Measurements from ENCODE around the gene RCOR1.
"Not testable (repeated sequence)": the region's sequence is repeated elsewhere in the genome, so short reads cannot be mapped to it uniquely, and the experiment has no call there.

RCOR1 gene

DNA sequence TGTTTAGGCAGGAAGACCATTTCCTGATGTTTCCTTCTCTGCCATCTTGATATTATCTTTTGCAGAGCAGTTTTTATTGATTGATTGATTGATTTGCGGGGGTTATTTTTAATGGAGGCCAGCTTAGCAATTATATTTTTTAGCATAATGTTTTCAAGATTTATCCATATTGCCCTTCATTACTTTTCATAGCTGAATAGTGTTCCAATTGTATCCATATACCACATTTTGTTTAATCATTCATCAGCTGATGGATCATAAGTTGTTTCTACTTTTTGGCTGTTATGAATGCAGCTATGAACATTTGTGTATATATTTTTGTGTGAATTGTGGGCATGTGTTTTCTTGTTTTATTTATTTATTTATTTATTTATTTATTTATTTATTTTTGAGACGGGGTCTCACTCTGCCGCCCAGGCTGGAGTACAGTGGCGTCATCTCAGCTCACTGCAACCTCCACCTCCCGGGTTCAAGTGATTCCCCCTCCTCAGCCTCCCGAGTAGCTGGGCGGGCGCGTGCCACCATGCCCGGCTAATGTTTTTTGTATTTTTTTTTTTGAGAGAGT, 20.9 kb upstream of the RCOR1 start:
- no peak for DNase-seq

DNA sequence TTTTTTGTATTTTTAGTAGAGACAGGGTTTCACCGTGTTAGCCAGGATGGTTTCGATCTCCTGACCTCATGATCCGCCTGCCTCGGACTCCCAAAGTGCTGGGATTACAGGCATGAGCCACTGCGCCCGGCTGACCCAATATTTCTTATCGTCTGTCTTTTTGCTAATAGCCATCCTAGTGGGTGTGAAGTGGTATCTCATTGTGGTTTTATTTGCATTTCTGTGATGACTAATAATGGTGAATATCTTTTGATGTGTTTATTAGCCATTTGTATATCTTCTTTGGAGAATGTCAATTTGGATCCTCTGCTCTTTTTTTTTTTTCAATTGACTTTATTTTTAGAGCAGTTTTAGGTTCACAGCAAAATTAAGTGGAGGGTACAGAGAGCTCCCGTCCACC, 19.3 kb upstream of the RCOR1 start:
- DNase-seq, result not testable (repeated sequence)

DNA sequence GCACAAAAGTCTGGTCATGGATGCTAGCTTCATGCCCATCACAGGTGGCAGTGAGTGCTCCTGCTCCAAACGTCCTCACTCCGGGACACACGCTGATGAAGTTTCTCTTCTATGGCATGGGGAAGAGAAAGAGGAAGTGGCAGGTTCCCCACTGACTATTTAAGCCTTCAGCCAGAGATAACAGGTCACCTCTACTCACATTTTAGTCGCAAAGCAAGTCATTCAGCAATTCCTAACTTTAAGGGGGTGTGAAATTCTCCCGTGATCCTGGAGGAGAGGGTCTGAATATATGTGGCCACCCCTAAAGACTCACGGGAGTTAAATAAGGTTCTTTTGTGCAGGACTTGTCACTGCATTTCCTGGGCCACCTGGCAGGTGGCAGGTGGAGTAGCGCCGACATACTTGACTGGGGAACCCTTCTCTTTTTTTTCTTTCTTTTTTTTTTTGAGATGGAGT, 18.8 kb upstream of the RCOR1 start:
- DNase-seq, result no peak

DNA sequence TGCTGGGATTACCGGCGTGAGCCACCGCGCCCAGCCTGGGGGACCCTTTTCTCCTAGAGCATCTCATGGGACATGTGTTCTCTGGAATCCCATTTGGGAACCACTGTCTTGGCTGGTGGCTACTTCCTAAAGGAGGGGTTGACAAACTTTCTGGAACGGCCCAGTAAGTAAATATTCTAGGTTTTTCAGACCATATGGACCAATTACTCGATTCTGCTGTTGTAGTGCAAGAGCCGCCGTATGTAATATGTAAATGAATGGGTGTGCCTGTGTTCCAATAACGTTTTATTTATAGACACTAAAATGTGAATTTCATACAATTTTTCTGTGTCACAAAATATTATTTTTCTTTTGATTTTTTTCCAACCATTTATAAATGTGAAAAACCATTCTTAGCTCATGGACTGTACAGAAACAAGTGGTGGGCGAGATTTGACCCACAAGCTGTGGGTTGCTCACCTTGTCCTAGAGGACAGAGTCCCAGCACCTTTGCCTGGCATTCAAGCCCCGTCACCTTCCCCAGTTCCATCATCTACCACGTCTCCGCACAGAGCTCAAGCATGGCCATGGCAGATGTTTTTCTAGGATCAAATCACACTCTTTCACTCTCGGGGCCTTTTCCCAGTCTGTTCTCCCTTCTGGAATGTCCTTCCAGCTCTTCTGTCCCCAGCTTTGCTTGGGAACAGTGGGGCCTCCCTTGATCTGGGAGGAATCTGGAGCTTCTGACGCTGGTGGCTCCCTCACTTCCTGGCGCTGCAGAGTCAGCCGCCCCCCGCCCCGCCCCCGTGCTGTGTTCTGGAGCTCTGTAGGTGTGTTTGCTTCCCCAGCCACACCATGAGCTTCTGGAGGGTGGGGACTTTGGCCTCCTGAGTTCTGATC, 17.9 kb upstream of the RCOR1 start:
- DNase-seq, result no peak

DNA sequence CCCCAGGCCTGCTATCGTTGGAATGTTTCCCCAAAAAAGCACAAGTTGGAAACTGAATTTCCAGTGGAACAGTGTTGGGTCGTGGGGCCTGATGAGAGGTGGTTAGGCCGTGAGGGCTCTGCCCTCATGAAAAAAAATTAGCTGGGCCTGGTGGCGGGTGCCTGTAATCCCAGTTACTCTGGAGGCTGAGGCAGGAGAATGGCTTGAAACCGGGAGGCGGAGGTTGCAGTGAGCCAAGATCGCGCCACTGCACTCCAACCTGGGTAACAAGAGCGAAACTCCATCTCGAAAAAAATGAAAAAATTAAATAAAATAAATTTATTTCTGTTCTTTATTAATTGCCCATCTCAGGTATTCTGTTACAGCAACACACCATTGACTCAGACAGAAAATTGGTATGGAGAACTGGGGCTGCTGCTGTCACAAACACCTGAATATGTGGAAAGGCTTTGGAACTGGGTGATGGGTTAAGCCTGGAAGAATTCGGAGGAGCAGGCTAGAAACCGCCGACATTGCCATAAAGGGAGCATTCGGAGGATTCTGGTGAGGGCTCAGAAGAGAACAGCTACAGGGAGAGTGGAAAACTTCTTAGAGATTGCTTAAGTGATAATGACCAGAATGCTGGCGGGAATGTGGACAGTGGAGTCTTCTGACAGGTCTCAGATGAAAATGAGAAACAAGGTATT, 17.1 kb upstream of the RCOR1 start:
- DNase-seq, result no peak

DNA sequence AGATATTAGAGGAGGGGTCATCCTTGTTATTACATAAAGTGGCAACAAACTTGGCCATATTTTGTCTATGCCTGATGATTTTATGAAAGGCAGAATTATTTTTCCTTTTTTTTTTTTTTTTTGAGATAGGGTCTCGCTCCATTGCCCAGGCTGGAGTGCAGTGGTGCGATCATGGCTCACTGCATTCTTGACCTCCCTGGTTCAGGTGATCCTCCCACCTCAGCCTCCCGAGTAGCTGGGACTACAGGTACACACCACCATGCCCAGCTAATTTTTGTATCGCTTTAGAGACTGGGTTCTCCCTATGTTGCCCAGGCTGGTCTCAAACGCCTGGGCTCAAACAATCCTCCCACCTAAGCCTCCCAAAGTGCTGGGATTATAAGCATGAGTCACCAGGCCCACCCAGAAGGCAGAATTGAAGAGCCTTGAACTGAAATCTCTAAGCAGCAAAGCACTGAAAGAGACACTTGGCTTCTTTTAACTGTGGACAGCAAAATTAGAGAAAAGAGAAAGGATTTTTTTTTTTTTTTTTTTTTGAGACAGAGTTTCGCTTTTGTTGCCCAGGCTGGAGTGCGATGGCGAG, 16.5 kb upstream of the RCOR1 start:
- DNase-seq, result not testable (repeated sequence)

DNA sequence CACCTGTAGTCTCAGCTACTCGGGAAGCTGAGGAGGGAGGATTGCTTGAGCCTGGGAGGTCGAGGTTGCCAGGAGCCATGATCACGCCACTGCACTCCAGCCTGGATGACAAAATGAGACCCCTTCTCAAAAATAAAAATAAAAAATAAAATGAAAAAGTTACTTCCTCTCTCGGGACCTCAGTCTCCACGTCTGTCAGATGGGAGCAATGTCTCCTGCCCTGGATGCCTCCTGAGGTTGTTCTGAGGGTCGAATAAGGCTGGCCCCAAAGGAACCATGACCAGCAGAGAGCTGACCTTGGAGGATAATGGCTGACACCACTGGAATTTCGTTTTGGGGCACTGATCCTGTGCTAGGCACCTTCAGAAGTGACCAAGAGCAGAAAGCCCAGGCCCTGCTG, 13.6 kb upstream of the RCOR1 start:
- DNase-seq, result no peak

DNA sequence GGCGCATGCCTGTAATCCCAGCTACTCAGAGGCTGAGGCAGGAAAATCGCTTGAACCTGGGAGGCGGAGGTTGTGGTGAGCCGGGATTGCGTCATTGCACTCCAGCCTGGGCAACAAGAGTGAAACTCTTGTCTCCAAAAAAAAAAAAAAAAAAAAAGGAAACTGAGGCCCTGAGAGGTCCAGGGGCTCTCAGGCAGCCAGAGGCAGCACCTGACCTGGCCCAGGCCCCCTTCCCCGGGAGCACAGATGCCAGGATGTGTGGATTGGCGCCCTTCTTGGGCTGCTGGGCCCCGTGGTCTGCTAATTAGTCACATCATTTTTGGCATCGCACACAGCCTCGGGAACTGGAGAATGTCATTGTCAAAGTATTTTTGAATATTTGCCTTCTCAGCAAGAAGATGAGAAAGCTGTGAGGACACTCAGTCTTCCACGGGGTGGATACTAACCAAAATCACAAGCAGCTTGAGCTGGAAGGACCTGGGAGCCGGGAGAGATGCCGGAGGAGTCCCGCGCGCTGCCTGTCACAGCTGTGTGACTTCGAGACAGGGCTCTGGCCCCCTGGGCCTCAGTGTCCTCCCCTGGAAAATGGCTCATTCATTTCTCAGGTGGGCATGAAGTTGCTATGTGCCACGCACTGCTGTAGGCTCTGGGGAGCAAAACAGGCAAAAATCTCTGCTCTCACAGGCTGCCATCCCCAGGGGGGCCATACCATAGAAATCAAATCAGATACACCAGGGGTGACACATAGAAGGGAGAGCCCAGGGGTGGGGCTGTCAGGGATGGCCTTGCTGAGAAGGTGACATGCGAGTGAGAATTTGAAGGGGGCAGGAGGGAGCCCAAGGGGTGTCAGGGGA, 12.5 kb upstream of the RCOR1 start:
- no peak for DNase-seq

DNA sequence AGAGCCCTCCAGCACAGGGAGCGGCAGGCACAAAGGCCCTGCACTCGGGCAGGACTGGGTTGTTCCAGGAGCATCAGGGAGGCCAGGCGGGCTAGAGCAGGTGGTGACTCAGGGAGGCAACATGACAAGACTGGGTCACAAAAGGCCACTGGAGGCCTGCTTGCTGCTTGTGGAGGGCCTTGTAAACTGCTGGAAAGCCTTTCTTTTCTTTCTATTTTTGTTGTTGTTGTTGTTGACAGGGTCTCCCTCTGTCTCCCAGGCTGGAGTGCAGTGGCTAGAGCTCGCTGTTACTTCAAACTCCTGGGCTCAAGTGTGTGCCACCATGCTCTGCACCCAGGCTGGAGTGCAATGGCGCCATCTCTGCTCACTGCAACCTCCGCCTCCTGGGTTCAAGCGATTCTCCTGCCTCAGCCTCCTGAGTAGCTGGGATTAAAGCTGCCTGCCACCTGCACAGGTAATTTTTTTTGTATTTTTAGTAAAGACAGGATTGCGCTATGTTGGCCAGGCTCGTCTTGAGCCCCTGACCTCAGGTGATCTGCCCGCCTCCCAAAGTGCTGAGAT, 11.8 kb upstream of the RCOR1 start:
- no peak for DNase-seq

DNA sequence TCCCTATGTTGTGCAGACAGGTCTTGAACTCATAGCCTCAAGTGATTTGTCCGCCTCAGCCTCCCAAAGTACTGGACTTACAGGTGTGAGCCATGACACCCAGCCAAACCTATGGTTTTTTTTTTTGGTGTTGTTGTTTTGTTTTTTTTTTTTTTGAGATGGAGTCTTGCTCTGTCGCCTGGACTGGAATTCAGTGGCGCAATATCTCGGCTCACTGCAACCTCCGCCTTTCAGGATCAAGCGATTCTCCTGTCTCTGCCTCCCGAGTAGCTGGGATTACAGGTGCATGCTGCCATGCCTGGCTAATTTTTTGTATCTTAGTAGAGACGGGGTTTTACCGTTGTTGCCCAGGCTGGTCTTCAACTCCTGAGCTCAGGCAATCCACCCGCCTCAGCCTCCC, 11.3 kb upstream of the RCOR1 start:
- no peak for DNase-seq

DNA sequence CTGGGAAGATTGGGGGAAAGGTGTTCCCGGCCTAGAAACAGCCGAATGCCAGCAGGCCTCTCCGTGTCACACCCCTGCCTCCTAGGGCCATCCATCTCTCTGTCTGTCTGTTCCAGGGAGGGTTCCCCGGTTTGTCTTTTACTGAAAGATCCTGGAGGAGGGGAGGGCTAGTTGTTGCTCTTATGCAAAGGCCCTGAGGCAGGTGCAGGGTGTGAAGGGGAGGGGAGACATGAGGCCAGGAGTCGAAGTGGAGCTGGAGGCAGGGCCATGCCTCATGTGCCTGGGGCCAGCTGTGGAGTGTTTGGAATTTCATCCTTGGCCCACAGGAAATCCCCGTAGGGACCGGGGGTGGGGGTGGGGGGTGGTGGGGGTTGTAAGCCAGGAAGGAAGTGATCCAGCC, 8.7 kb upstream of the RCOR1 start:
- DNase-seq, result no peak

DNA sequence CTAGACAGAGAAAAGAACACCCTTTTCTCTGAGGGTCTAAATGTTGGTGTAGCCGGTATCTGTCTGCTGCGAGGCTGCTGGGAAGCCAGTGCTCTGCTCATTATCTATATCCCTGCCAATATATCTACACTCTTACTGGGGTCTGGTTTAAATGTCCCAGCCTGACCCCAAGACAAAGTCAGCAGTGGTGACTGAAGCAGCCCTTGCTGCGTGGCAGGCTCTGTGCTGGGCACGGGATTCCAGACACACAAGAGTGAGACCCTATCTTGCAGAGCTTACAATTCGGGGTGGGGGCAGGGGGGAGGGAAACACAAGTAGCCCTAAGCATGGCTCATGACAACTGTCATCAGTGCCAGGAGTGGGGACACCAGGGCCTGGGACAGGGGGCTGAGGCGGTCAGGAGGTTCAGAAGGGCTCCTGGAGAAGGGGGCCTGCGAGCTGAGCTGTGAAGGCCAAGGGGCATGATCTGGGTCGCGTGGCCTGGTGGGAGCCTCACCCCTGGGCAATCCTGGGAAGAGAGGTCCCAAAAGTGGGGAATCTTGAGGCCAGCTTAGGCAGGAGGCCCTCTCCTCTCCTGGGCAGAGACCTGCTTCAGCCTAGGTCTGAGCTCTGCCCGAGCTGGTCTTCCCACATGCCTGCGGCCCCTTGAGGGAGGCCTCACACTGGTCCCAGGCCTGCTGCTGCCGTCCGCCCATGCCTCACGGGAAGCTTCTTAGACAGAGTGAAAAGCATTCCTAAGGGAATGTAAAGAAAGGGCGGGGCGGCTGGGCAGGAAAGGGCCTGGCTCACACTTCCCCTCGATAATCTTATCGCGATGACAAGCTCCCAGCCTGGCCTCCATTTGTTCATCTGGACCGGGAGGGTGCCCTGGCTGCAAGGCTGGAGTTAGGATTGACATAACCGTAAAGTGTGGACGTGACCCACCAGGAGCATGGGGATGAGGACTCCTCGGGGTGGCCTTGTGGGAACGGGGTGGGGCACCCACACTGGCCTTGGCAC, 7.3 kb upstream of the RCOR1 start:
- DNase-seq, result no peak

DNA sequence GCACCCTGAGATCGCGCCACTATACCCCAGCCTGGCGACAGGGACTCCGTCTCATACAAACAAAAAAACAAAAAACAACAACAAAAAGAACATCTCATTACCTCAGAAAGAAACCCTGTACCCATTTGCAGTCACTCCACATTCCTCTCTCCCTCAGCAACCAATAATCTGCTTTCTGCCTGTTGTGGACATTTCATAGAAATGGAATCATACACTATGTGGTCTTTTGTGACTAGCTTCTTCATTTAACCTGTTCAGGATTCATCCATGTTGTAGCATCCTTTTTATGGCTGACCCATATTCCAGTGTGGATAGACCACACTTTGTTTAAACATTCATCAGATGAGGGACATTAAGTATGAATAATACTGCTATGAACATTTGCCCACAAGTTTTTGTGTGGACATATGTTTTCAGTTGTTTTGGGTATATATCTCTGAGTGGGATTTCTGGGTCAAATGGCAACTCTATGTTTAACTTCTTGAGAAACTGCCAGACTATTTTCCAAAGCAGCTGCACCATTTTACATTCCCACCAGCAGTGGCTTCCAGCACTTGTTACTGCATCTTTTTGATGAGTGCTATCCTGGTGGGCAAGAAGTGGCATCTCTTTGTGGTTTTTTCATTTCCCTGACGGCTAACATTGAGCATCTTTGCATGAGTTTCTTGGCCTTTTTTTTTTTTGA, 5.9 kb upstream of the RCOR1 start:
- DNase-seq, result no peak

DNA sequence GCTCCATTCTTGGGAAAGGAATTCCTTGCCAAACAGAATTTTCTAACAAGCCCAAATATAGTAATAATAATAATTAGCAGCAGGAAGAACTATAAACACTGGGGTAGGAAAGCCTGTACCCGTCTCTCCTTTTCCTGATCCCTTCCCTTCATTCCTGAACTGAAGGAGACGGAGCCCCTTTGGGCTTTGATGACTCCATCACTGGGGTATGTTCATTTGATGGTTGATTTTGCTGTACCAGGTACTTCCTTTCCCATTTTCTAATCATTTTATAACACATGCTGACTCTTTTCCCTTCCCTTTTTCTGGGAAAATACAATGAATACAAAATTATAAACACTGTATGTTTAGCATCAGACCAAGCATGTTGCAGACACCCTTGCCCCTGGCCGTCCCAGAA, 3.6 kb upstream of the RCOR1 start:
- DNase-seq, result no peak

DNA sequence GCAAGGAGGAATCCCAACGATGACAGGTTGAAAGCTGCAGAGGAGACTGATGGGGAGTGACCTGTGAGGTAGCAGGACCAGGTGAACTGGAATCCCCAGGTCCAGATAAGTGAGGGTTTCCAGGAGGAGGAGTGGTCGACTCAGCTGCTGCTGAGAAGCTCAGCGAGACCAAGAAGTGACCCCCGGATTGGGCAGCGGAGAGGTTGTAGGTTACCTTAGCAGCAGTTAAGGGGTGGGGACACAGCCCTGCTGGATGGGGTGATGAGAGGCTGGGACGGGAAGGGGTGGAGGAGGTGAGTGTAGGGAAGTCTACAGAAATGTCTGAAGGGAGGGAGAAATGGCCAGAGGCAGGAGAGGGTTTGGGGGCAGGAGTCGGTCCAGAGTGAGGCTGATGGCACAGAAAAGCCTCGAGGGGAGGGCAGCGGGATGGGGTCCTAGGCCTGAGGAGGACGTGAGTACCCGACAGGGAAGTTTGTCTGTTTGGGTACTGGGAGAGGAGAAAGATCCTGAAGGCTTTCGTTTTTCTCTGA, 2.6 kb upstream of the RCOR1 start:
- no peak for DNase-seq

DNA sequence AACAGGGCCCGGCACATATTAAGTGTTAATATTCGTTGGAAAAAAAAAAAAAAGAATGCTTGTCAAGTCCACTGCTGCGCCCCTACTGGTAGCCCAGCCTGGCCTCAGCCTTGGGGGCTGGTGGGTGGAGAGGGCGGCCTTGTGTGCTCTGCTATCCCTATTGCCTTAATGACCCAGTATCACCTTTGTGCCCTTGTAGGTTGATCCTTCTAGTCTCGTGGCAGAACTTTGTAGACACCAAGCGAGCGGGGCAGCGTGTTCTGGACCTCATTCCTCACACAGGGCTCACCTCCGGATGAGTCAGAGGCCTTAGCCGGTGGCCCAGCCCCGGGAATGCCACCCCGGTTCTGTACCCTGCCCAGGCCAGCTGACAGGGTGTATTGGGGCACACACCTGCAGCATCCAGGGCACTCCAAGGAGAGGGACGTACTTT, 1.8 kb upstream of the RCOR1 start:
- peak; percentile 7 for DNase-seq

DNA sequence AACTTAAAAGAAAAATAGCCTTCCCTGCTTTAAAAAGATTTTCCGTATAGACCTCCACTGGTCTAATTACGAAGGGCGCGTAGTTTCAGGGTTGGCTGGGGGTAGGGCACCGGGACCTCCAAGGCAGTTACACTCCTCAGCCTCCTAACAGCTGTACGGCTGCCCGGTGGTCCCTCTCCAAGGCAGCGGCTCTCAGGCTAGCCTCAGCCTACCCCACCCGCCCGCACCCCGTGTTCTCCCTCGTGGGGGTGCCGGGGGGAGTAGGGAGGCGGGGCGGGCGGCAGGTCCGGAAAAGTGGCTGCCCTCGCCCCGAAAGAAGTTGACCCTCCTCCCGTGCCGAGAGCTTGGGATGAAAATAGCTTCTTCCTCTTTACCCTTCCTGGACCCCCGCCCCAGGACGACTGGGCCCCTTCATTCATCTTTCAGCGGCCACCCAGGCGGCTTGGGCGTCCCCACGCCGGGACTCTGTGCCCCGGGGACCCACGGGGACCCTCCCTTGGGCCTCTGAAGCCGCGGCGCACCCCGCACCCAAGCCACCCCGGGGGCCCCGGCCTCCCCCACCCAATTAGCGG, 991 bp upstream of the RCOR1 start:
- peak; percentile 6 for DNase-seq

DNA sequence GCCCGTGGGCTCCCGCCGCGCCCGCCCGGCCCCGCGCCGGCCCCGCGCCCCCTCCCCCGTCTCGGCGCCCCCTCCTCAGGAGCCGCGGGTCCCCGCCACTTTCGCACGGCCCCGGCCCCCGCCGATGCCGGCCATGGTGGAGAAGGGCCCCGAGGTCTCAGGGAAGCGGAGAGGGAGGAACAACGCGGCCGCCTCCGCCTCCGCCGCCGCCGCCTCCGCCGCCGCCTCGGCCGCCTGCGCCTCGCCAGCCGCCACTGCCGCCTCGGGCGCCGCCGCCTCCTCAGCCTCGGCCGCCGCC, 263 bp downstream of the RCOR1 start:
- DNase-seq, result no peak

DNA sequence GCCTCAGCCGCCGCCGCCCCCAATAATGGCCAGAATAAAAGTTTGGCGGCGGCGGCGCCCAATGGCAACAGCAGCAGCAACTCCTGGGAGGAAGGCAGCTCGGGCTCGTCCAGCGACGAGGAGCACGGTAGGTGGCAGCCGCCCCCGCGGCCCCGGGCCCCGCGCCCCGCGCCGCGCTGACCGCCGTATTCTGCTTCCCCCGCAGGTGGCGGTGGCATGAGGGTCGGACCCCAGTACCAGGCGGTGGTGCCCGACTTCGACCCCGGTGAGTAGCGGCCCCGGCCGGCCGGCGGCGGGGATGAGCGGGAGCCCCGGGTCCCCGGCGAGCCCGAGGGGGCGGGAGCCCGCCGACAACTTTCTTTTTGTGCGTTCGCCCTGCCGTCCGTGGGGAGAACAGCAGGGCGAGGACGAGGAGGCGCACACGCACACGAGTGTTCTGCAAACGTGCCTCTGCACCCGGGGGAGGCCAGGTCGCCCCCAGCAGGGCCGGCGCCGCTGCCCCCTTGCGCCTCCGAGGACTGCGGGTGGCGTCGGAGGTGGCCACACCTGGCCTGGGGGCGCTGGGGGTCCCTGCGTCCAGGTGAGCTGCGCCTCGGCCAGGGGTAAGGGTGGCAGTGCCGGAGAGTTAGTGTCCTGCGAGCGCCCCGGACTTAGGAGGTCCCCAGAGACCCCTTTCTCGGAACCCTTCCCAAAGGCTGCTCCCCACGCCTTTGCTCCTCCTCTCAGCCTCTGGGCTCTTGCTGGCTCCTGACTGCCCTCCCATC, 794 bp downstream of the RCOR1 start:
- DNase-seq, result peak; percentile 51

All from activated CD4-positive, alpha-beta T cell treated with anti-CD3 and anti-CD28 coated beads, Interleukin-10, Interleukin-2, amounts not matched to agents 100 ng/mL and 50 ng/mL, durations not matched to agents 16 hours and 8 hours (primary cell).